ENCODE measurements around the gene RBM18.

Gene RBM18

GRCh38 chr9:122214507-122214906 lies 50.1 kb downstream of the RBM18 start:
- TF ChIP-seq, protein P1, sequence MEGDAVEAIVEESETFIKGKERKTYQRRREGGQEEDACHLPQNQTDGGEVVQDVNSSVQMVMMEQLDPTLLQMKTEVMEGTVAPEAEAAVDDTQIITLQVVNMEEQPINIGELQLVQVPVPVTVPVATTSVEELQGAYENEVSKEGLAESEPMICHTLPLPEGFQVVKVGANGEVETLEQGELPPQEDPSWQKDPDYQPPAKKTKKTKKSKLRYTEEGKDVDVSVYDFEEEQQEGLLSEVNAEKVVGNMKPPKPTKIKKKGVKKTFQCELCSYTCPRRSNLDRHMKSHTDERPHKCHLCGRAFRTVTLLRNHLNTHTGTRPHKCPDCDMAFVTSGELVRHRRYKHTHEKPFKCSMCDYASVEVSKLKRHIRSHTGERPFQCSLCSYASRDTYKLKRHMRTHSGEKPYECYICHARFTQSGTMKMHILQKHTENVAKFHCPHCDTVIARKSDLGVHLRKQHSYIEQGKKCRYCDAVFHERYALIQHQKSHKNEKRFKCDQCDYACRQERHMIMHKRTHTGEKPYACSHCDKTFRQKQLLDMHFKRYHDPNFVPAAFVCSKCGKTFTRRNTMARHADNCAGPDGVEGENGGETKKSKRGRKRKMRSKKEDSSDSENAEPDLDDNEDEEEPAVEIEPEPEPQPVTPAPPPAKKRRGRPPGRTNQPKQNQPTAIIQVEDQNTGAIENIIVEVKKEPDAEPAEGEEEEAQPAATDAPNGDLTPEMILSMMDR (IDR thresholded peaks at IDR 0.05; ENCODE audit: control insufficient read depth, extremely low read depth, insufficient read depth) = no peak

DNA sequence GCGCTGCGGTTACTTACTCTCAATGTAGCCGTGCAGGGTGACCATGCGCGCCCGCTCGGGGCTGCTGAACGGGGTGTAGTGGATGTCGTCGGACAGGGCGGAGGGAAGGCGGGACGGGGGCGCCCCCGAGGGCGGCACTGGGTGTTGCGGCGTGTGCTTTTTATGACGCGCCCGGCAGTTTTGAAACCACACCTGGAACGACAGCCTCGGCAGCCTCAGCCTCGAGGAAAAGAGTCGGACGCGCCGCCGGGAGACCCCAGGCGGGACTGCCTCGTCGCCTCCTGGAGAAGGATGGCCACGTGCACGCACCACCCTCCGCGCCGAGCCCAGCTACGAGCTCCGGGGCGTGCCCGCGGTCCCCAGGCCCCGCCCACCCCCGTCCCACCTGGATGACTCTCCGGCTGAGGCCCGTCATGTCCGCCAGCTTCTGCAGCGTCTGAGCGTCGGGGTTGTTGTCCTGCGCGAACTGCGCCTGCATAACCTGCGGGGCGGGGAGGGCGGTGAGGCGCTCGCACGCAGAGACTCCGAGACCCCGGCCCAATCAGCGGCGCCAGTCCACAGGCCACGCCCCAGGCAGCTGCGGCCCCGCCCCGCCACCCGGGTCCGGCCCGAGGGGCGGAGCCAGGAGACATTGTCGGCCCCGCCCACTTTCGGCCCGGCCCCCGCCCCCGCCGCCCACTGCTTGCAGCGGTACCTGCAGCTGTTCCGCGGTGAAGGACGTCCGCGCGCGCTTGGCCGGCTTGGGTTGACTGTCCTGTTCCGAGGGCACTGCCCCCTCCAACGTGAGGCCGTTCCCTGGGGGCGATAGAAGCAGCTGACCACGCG lies 50.8 kb downstream of the RBM18 start:
- H3K4me3 ChIP-seq (ENCODE audit: low read depth, low read length) = no peak overlapping the region
- no peak for DNase-seq (ENCODE audit: low read depth)
- TF ChIP-seq, protein P1 (IDR thresholded peaks at IDR 0.05; ENCODE audit: control insufficient read depth, extremely low read depth, insufficient read depth) = no peak

More at GRCh38 chr9:122214507-122214906, 50.1 kb downstream of the RBM18 start:
- H3K4me3 ChIP-seq (ENCODE audit: low read depth, low read length) = no peak overlapping the region
- no peak for DNase-seq (ENCODE audit: low read depth)

DNA sequence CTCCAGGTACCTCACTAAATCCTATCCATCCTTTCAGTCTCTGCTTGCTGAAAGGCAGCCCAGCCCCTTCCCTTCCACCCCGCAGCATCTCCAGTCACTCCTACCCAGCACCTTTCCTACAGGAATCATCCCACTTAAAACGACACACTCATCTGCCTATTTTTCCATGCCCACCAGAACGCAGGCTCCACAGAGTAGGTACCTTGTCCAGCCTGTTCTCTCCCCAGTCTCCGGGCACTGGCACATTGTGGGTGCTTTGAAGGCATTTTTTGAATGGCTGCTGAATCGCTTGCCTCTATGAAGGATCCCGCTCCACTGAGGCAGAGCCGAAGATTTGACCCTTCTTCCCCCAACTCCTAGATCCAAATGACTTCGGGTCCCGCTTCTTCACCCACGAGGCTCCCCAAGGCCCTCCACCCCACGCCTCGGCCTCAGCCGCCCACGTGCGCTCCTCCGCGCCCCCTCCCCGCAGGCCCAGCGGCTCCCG lies 51.5 kb downstream of the RBM18 start:
- DNase-seq (ENCODE audit: low read depth) = no peak
- TF ChIP-seq, protein P1 (IDR thresholded peaks at IDR 0.05; ENCODE audit: control insufficient read depth, extremely low read depth, insufficient read depth) = no peak
- H3K4me3 ChIP-seq (ENCODE audit: low read depth, low read length) = no peak overlapping the region

GRCh38 chr9:122212473-122213004 lies 52.1 kb downstream of the RBM18 start:
- no peak overlapping the region for H3K4me3 ChIP-seq (ENCODE audit: low read depth, low read length)
- TF ChIP-seq, protein P1 (IDR thresholded peaks at IDR 0.05; ENCODE audit: control insufficient read depth, extremely low read depth, insufficient read depth) = no peak
- DNase-seq (ENCODE audit: low read depth) = no peak

DNA sequence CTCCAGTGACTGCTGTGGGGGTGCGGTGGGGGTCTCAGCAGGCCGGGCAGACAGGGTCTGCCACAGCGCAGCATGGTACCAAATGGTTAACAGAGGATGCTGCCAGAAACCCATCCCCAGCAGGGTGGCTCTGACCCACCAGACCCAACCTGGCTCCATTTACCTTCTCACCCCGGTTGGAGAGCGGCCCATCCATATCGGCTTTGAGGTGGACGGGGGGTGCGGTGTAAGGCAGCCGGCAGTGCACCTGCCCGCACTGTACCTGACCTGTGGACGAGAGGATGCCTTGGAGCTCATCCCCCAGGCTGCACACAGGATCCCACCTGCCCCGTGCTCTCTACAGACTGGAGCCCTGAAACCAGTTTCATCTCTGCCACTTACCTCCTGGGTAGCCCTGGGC lies 55.2 kb downstream of the RBM18 start:
- no peak for DNase-seq (ENCODE audit: low read depth)
- no peak overlapping the region for H3K4me3 ChIP-seq (ENCODE audit: low read depth, low read length)
- TF ChIP-seq, protein P1 (IDR thresholded peaks at IDR 0.05; ENCODE audit: control insufficient read depth, extremely low read depth, insufficient read depth) = no peak

GRCh38 chr9:122207096-122207495 lies 57.5 kb downstream of the RBM18 start:
- DNase-seq (ENCODE audit: low read depth) = no peak
- TF ChIP-seq, protein P1 (IDR thresholded peaks at IDR 0.05; ENCODE audit: control insufficient read depth, extremely low read depth, insufficient read depth) = no peak
- no peak overlapping the region for H3K4me3 ChIP-seq (ENCODE audit: low read depth, low read length)
